HG02943 (cell line): ENCODE data around the gene OTOF.

Experiments
- ATAC-seq: cut with Tn5 transposase; IDR thresholded peaks from one replicate; pipeline ENCODE4 v1.9.1; 2021; ENCODE audit warnings: mild to moderate bottlenecking, low read depth, moderate library complexity; ENCODE audit not compliant: unreplicated experiment

The OTOF gene

DNA sequence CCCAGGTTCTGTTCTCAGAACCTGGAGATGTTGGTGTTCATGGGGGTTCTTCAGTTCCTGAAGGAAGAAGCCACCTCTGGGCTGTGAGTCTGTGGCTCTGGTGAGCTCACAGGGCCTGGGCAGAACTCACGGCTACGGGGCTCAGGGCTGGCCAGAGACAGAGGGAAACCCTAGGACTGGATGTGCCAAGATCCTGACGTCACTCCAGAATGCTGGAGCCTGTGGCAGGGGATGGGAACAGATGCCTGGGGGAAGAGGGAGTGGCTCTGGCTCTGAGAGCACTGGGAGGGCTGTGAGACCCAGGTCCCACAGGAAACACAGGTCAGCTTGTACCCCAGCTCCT is at the start of gene OTOF:
OTOF (minus strand) TSS at position 214 of the 343 bp plus-strand sequence.
- ATAC-seq = no peak

DNA sequence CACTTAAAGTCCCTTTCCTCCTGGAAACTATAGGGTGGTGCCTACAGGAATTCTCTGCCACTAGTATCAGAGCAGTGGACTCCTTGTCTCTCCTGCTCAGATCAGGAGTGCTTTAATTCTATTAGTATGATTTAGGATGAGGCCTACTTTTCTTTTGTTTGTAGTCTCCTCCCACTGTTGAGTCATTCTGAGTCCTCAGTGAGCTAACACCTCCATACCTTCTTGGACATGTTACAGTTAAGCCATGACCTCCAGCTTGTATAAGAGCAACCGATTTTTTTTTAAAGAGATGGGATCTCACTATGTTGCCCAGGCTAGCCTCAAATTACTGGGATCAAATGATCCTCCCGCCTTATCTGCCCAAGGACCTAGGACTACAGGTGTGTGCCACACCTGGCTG is 48.7 kb upstream of the OTOF start:
- ATAC-seq = no peak

GRCh38 chr2:26526105-26526504 is 48.2 kb upstream of the OTOF start:
- ATAC-seq = no peak

- no peak for ATAC-seq
Measured at GRCh38 chr2:26523750-26524149, 45.8 kb upstream of the OTOF start.

DNA sequence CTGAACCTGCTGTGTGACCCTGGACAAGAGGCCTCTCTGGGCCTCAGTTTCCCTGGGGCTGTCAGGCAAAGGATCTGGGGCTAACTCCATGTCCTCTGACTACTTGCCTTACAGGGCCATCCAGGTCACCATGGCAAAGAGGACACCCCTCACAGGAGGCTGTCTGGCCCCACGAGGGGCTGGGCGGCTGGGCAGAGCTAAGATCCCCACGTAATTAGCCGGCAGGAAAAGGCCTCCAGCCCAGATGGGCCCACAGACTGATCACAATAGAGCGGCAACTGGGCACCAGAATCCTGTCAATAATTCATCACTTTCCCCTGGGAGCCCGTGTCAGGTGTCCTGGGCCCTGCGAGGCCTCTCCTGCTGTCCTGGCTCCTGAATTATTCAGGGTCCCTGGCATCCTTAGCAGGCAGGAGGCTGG is 44.8 kb upstream of the OTOF start:
- no peak for ATAC-seq

- ATAC-seq = no peak
Measured at GRCh38 chr2:26522325-26522724, 44.4 kb upstream of the OTOF start.

- ATAC-seq = no peak
Measured at GRCh38 chr2:26521913-26522180, 43.9 kb upstream of the OTOF start.

DNA sequence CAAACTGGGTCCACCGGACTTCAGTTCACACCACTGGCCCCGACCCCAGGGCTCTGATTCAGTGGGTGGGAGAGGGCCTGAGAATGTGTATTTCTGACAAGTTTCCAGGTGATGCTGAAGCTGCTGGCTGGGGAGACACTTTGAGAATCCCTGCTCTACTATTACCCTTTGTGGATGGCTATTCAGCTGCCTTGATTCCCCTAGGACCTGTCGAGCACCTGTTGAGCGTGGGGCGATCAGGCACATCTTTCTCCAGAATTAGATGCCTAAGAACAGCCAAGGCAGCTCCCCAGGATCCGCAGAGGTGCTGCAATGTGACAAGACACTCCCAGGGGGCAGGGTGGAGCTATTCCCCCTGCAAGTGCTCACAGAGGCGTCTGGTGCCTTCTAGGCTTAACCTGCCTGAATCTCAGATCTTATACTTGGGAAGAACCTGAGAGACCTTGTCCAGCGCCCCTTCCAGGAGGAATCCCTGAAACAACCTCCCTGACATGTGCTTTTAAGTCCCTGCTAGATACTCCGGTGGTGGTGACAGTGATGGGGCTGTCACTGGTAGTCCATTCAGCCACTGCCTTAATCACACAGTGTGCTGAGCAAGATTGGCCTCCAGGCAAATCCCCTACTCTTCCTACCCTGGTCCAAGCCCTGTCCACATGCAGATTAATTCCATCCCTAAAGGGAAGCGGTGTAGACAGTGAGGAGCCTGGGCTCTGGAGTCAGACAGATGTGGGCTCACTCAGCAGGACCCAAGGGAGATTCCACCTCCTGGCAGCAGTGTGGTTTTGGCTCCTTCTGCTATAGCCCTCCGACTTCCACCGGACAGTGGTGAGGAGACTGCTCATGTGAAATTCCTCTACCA is 43.4 kb upstream of the OTOF start:
- no peak for ATAC-seq

- no peak for ATAC-seq
Measured at GRCh38 chr2:26520148-26520449, 42.2 kb upstream of the OTOF start.

- no peak for ATAC-seq
Measured at GRCh38 chr2:26519396-26520147, 41.6 kb upstream of the OTOF start.

- no peak for ATAC-seq
Measured at GRCh38 chr2:26516781-26517180, 38.9 kb upstream of the OTOF start.

DNA sequence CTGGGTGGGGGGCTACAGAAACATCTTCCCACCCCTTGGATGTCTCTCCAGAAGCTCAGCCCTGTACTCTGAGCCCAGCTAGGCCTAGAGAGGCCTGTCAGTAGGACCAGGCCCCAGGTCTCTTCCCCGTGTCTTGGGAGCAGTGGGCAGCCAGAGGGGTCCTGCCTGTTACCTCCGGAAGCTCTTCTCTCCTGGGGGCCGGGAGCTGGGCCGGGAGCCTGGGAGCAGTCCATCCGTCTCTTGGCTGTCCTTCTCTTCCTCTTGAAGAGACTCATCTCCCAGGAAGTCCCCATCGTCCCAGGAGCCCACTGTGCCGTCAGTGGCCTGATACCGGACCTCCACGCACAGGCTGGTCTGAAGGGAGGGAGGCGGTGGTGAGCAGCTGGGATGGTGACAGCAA is 38.3 kb upstream of the OTOF start:
- no peak for ATAC-seq

- no peak for ATAC-seq
Measured at GRCh38 chr2:26515771-26516170, 37.8 kb upstream of the OTOF start.

GRCh38 chr2:26514045-26514444 is 36.1 kb upstream of the OTOF start:
- ATAC-seq = no peak

- no peak for ATAC-seq
Measured at GRCh38 chr2:26513261-26513660, 35.3 kb upstream of the OTOF start.

GRCh38 chr2:26511466-26511865 is 33.5 kb upstream of the OTOF start:
- no peak for ATAC-seq

DNA sequence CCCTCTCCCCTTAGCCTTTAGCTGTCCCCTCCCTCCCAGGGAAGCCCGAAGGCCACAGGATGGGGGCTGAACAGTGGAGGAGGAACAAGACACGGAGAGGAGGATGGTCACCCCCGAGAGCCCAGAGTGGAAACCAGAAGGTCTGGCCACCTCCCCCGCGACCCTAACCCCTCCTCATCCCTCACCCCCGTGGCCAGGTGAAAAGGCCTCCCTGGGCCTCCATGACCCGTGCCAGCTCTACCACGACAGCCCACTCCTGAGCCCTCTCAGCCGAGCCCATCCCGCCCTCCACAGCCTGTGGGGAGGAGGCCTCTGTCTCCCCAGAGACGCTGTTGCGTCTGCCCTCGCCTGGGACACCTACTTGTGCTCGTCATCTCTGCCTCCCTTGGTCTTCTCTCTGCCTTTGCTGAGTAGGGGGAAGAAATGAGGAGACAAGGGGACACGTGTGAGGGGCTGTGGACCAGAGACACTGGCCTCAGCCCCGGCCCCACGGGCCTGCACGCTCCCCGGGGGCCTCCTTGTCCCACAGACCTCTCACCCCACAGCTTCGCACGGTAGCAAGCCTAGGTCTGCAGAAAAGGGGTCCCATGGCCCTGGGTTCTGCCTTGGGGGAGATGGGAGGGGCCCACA is 32.5 kb upstream of the OTOF start:
- ATAC-seq = no peak

- no peak for ATAC-seq
Measured at GRCh38 chr2:26509141-26509540, 31.2 kb upstream of the OTOF start.

GRCh38 chr2:26507932-26508331 is 30.0 kb upstream of the OTOF start:
- ATAC-seq = no peak

GRCh38 chr2:26507088-26507487 is 29.2 kb upstream of the OTOF start:
- ATAC-seq = no peak

GRCh38 chr2:26506279-26506678 is 28.4 kb upstream of the OTOF start:
- ATAC-seq = no peak

GRCh38 chr2:26504002-26504401 is 26.1 kb upstream of the OTOF start:
- no peak for ATAC-seq
